ENCODE data around the gene FBXW11. TPM values are rescaled to one million over a fixed set of nuclear protein-coding genes. Genes with fewer than 3 reads are reported as not detected.

The FBXW11 gene
- total and polyA plus RNA-seq, 2 of the 8 experiments (the other 6 are each of a cell fraction or from before 2014, with no cell fraction given) = 45.0 to 75.6 TPM

GRCh38 chr5:171852255-171852681 is 154.2 kb downstream of the FBXW11 start:
- no peak overlapping the region for H3K27ac ChIP-seq (ENCODE audit: low read depth, low read length)
- no peak overlapping the region for H3K4me2 ChIP-seq (ENCODE audit: insufficient read depth in 1 of 2, low read depth in 2 of 2, low read length in 2 of 2)
- H3K4me3 ChIP-seq (ENCODE audit: extremely low read depth in 1 of 4, insufficient read depth in 2 of 4, low read depth in 3 of 4, low read length in 4 of 4) = no peak overlapping the region
- H4K5ac ChIP-seq (ENCODE audit: insufficient read length, low read depth, low read length) = no peak overlapping the region
- no peaks in the 10 kb centered on the region for H3K27me3 ChIP-seq (replicated peaks in 1 of 4; ENCODE audit: control insufficient read depth in 3 of 4, extremely low read depth in 1 of 4, insufficient read depth in 3 of 4, low read length in 3 of 4)
- no peak for DNase-seq (ENCODE audit: low read depth in 1 of 2, low spot score in 2 of 2)
- CTCF ChIA-PET (ENCODE audit: partially characterized antibody) = interaction anchor here (0.7 to 1.9 kb wide), 14 partner anchors 8 to 434 kb away, joined by 3 to 12 read pairs (median 3); partner anchors contain the start of gene FGF18
- H2BK20ac ChIP-seq (ENCODE audit: low read length) = no peak overlapping the region
- no peaks in the 10 kb centered on the region for H4K20me1 ChIP-seq (replicated peaks in 1 of 2; ENCODE audit: control insufficient read depth in 1 of 2, insufficient read depth in 2 of 2, low read length in 2 of 2)
- peaks cover 0 to 6% (median 1%) of the 10 kb centered on the region in 4 experiments; a peak in 5 of 7 replicates for H3K4me1 ChIP-seq (replicated peaks in 1 of 4; ENCODE audit: control insufficient read depth in 3 of 4, insufficient read depth in 4 of 4, low read length in 3 of 4)
- no peak for FAIRE-seq
- H2BK120ac ChIP-seq (replicated peaks; ENCODE audit: low read depth, low read length) = no peak overlapping the region
- H4K8ac ChIP-seq (ENCODE audit: extremely low read depth, insufficient read depth, low read length) = no peak overlapping the region
- POLR2A ChIA-PET (ENCODE audit: partially characterized antibody) = interaction anchor here (0.6 to 1.1 kb wide), 3 partner anchors 8 to 1114 kb away, joined by 3 to 5 read pairs (median 3); no protein-coding TSS in a partner anchor
- H3K18ac ChIP-seq (ENCODE audit: extremely low read depth, low read length) = no peak overlapping the region
- H3K9me3 ChIP-seq (ENCODE audit: insufficient read depth in 2 of 2, low read depth in 1 of 2, low read length in 1 of 2) = no peaks in the 10 kb centered on the region
- no peak overlapping the region for H3K9ac ChIP-seq (replicated peaks in 1 of 4; ENCODE audit: extremely low read depth in 1 of 4, low read depth in 3 of 4, low read length in 3 of 4)
- no peaks in the 10 kb centered on the region for H3K79me1 ChIP-seq (ENCODE audit: low read depth, low read length)
- H3K36me3 ChIP-seq (ENCODE audit: control insufficient read depth in 2 of 4, insufficient read depth in 4 of 4, low read length in 3 of 4) = no peaks in the 10 kb centered on the region
- TF ChIP-seq BACH1 (IDR thresholded peaks at IDR 0.05; ENCODE audit: low read length) (peak; percentile 47; the same call in 1 of the 2 replicates), NANOG (IDR thresholded peaks at IDR 0.05; ENCODE audit: insufficient read depth, low read depth, low read length, poor library complexity, severe bottlenecking) (no peak), E2F6 (IDR thresholded peaks at IDR 0.05) (peak; percentile 37; the same call in 1 of the 2 replicates), SP1 (IDR thresholded peaks at IDR 0.05; ENCODE audit: low read depth, low read length) (peak; percentile 58), SP4 (IDR thresholded peaks at IDR 0.05; ENCODE audit: low read length) (no peak)
- TF ChIP-seq, protein P1, sequence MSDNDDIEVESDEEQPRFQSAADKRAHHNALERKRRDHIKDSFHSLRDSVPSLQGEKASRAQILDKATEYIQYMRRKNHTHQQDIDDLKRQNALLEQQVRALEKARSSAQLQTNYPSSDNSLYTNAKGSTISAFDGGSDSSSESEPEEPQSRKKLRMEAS (IDR thresholded peaks at IDR 0.05) = 0 out of 2 replicates have a peak, but pooled peaks have one; percentile 21
- H2BK12ac ChIP-seq (ENCODE audit: low read depth, low read length) = no peak overlapping the region
- no peak overlapping the region for H3K4ac ChIP-seq (replicated peaks; ENCODE audit: insufficient read length, low read depth, low read length)
- H2BK15ac ChIP-seq (ENCODE audit: low read length) = no peak overlapping the region
- H3K23me2 ChIP-seq (ENCODE audit: low read depth, low read length) = no peaks in the 10 kb centered on the region
- no peak overlapping the region for H2AFZ ChIP-seq (ENCODE audit: low read length)
- H3K79me2 ChIP-seq (ENCODE audit: control insufficient read depth in 1 of 2, insufficient read depth in 2 of 2, low read length in 2 of 2) = no peaks in the 10 kb centered on the region
- H3K14ac ChIP-seq (ENCODE audit: insufficient read length) = no peak overlapping the region
- no peak overlapping the region for H3K23ac ChIP-seq (ENCODE audit: insufficient read length)
- no peak overlapping the region for H2AK5ac ChIP-seq (ENCODE audit: low read depth, low read length)
- WGBS, 2 experiments (ENCODE audit: extremely low coverage in 1 of 2, insufficient coverage in 1 of 2, insufficient read length in 1 of 2, insufficient replicate concordance in 2 of 2, low coverage in 1 of 2, low lambda C conversion rate in 2 of 2, missing lambda C conversion rate in 1 of 2) = 95% methylated on average over 8 of the region's 8 CpGs; no CpG with 5 or more reads in 1 of the 2 experiments
- H2BK5ac ChIP-seq (ENCODE audit: low read depth, low read length) = no peak overlapping the region
- no peak overlapping the region for H4K91ac ChIP-seq (replicated peaks; ENCODE audit: insufficient read length, low read length)
- H3K56ac ChIP-seq (replicated peaks; ENCODE audit: insufficient read length, low read depth, low read length) = no peak overlapping the region

Measured in H1 (cell line).